Parathyroid adenoma (tissue), 2 donors: ENCODE measurements around the gene FAAH.

Experiments
- H2AFZ ChIP-seq: fragments of 300-600 bp; sonication (generic); one replicate; pipeline ENCODE4 v1.7.0; 2017; ENCODE audit warnings: antibody characterized with exemption, mild to moderate bottlenecking
- H3K27ac ChIP-seq: fragments of 300-600 bp; sonication (generic); one replicate; pipeline ENCODE4 v1.7.0; 2017
- H3K27me3 ChIP-seq: fragments of 300-600 bp; sonication (generic); one replicate; pipeline ENCODE4 v1.7.0; 2017; ENCODE audit warnings: low read length; ENCODE audit not compliant: control insufficient read depth, insufficient read depth
- H3K36me3 ChIP-seq: fragments of 300-600 bp; sonication (generic); one replicate; pipeline ENCODE4 v1.7.0; 2017; ENCODE audit warnings: low read length; ENCODE audit not compliant: control insufficient read depth, insufficient read depth
- H3K4me1 ChIP-seq: fragments of 300-600 bp; sonication (generic); one replicate; pipeline ENCODE4 v1.7.0; 2017; ENCODE audit warnings: control low read depth
- H3K4me2 ChIP-seq: fragments of 300-600 bp; sonication (generic); one replicate; pipeline ENCODE4 v1.7.0; 2017; ENCODE audit warnings: low read length
- H3K4me3 ChIP-seq: fragments of 300-600 bp; sonication (generic); one replicate; pipeline ENCODE4 v1.7.0; 2017; ENCODE audit warnings: low read depth, low read length
- H3K79me2 ChIP-seq: fragments of 300-600 bp; sonication (generic); one replicate; pipeline ENCODE4 v1.7.0; 2017; ENCODE audit warnings: control low read depth
- H3K9ac ChIP-seq: fragments of 300-600 bp; sonication (generic); one replicate; pipeline ENCODE4 v1.7.0; 2017; ENCODE audit warnings: mild to moderate bottlenecking
- H3K9me3 ChIP-seq: fragments of 300-600 bp; sonication (generic); one replicate; pipeline ENCODE4 v1.7.0; 2017; ENCODE audit warnings: low read length; ENCODE audit not compliant: control insufficient read depth
- CTCF ChIP-seq: fragments of 300-600 bp; sonication (generic); IDR thresholded peaks from one replicate; pipeline ENCODE4 v1.7.0; 2017; ENCODE audit warnings: antibody characterized with exemption, mild to moderate bottlenecking
- donor health status: primary hyperparathyroidism.

The FAAH gene

GRCh38 chr1:46449223-46450159 lies 55.4 kb downstream of the FAAH start:
- Histone ChIP-seq H2AFZ (no peak overlapping the region), H3K27me3 (no peaks in the 10 kb centered on the region), H3K4me2 (no peak overlapping the region), H3K27ac (no peak overlapping the region), H3K9ac (no peak overlapping the region), H3K36me3 (no peaks in the 10 kb centered on the region), H3K4me3 (no peak overlapping the region), H3K79me2 (no peaks in the 10 kb centered on the region), H3K4me1 (no peaks in the 10 kb centered on the region), H3K9me3 (no peaks in the 10 kb centered on the region)
- TF ChIP-seq CTCF: no peak

- no peak for TF ChIP-seq CTCF
- no peaks in the 10 kb centered on the region for H3K79me2 ChIP-seq
- no peaks in the 10 kb centered on the region for H3K4me1 ChIP-seq
- no peak overlapping the region for H3K9ac ChIP-seq
- H2AFZ ChIP-seq: no peak overlapping the region
- H3K36me3 ChIP-seq: no peaks in the 10 kb centered on the region
- H3K4me2 ChIP-seq: no peak overlapping the region
- H3K9me3 ChIP-seq: no peaks in the 10 kb centered on the region
- no peak overlapping the region for H3K27ac ChIP-seq
- no peak overlapping the region for H3K4me3 ChIP-seq
- no peaks in the 10 kb centered on the region for H3K27me3 ChIP-seq
Measured at GRCh38 chr1:46450160-46450517, 56.0 kb downstream of the FAAH start.

- Histone ChIP-seq H3K9ac (no peak overlapping the region), H3K79me2 (no peaks in the 10 kb centered on the region), H3K4me3 (no peak overlapping the region), H3K4me1 (no peaks in the 10 kb centered on the region), H3K9me3 (no peaks in the 10 kb centered on the region), H3K4me2 (no peak overlapping the region), H3K36me3 (no peaks in the 10 kb centered on the region), H3K27me3 (no peaks in the 10 kb centered on the region), H2AFZ (no peak overlapping the region), H3K27ac (no peak overlapping the region)
- TF ChIP-seq CTCF: no peak
Measured at GRCh38 chr1:46451948-46452930, 58.1 kb downstream of the FAAH start.

- no peak overlapping the region for H3K4me2 ChIP-seq
- no peaks in the 10 kb centered on the region for H3K4me1 ChIP-seq
- H3K27ac ChIP-seq: no peak overlapping the region
- no peaks in the 10 kb centered on the region for H3K27me3 ChIP-seq
- no peak for TF ChIP-seq CTCF
- no peaks in the 10 kb centered on the region for H3K79me2 ChIP-seq
- H3K36me3 ChIP-seq: no peaks in the 10 kb centered on the region
- H3K9ac ChIP-seq: no peak overlapping the region
- no peaks in the 10 kb centered on the region for H3K9me3 ChIP-seq
- no peak overlapping the region for H2AFZ ChIP-seq
- H3K4me3 ChIP-seq: no peak overlapping the region
Measured at GRCh38 chr1:46452931-46453325, 58.8 kb downstream of the FAAH start.
